Mesenteric fat pad (tissue), 1 donor: ENCODE data around the gene CCM2. TPM values are rescaled to one million over a fixed set of nuclear protein-coding genes. Genes with fewer than 3 reads are reported as not detected.
A peak's percentile ranks its signal among the peaks of the same experiment; 100 is the strongest.

Source experiments
- DNase-seq: peaks from one replicate; pipeline ENCODE4 v3.0.0-alpha.2; 2020; ENCODE audit warnings: low spot score
- total RNA-seq: library from RNA; stranded (reverse); fragmentation: NEBNext Ultra II Directional; extraction: Animal tissue kit (Norgen Biotek cat#: 25700); gene quantifications from one replicate; pipeline ENCODE4 v1.2.1, GENCODE V29; 2021
- donor health status: DM: yes; HTN: yes; CAD: no.

Gene CCM2
- total RNA-seq, 1 donor from 2014 or later = 53.2 TPM

- peak; percentile 53 for DNase-seq
Measured at GRCh38 chr7:45077579-45077978, 77.6 kb downstream of the CCM2 start.

GRCh38 chr7:45078125-45078681, 78.2 kb downstream of the CCM2 start:
- DNase-seq = peak; percentile 53

- peak; percentile 85 for DNase-seq
Measured at GRCh38 chr7:45080265-45080957, 80.4 kb downstream of the CCM2 start.

- DNase-seq = peak; percentile 69
Measured at GRCh38 chr7:45080958-45081669, 81.1 kb downstream of the CCM2 start.

- DNase-seq = no peak
Measured at GRCh38 chr7:45081670-45081974, 81.6 kb downstream of the CCM2 start.

GRCh38 chr7:45082031-45082830, 82.2 kb downstream of the CCM2 start:
- peak; percentile 86 for DNase-seq

GRCh38 chr7:45082831-45083331, 82.9 kb downstream of the CCM2 start:
- no peak for DNase-seq

GRCh38 chr7:45084336-45084735, 84.3 kb downstream of the CCM2 start:
- DNase-seq = peak; percentile 43

GRCh38 chr7:45084901-45085618, 85.1 kb downstream of the CCM2 start:
- DNase-seq = peak; percentile 69

GRCh38 chr7:45085619-45086200, 85.7 kb downstream of the CCM2 start:
- DNase-seq = no peak

- DNase-seq = no peak
Measured at GRCh38 chr7:45086331-45087065, 86.5 kb downstream of the CCM2 start.

GRCh38 chr7:45087301-45088145, 87.5 kb downstream of the CCM2 start:
- no peak for DNase-seq

- DNase-seq = no peak
Measured at GRCh38 chr7:45088146-45088701, 88.2 kb downstream of the CCM2 start.

GRCh38 chr7:45088821-45089340, 88.9 kb downstream of the CCM2 start, which contains the start of gene NACAD:
TSS of gene NACAD (minus strand) at chr7:45088969. CDS start at chr7:45088894, 75 bp downstream.
- DNase-seq = peak; percentile 89

- DNase-seq = peak; percentile 86
Measured at GRCh38 chr7:45089341-45089891, 89.4 kb downstream of the CCM2 start.

- peak; percentile 18 for DNase-seq
Measured at GRCh38 chr7:45092100-45092930, 92.3 kb downstream of the CCM2 start.

GRCh38 chr7:45092931-45093235, 92.9 kb downstream of the CCM2 start:
- no peak for DNase-seq
